SHP77 treated with DMSO at 0.1 percent for 48 hours (cell line): ENCODE measurements around the gene ZNF322.
A peak's percentile ranks its signal among the peaks of the same experiment; 100 is the strongest.
"Not testable (repeated sequence)": the region's sequence is repeated elsewhere in the genome, so short reads cannot be mapped to it uniquely, and the experiment has no call there.

Experiments used
- DNase-seq: peaks from one replicate; lab custom pipeline; 2025; lab: John Stamatoyannopoulos, UW

The ZNF322 gene, protein sequence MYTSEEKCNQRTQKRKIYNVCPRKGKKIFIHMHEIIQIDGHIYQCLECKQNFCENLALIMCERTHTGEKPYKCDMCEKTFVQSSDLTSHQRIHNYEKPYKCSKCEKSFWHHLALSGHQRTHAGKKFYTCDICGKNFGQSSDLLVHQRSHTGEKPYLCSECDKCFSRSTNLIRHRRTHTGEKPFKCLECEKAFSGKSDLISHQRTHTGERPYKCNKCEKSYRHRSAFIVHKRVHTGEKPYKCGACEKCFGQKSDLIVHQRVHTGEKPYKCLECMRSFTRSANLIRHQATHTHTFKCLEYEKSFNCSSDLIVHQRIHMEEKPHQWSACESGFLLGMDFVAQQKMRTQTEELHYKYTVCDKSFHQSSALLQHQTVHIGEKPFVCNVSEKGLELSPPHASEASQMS

DNA sequence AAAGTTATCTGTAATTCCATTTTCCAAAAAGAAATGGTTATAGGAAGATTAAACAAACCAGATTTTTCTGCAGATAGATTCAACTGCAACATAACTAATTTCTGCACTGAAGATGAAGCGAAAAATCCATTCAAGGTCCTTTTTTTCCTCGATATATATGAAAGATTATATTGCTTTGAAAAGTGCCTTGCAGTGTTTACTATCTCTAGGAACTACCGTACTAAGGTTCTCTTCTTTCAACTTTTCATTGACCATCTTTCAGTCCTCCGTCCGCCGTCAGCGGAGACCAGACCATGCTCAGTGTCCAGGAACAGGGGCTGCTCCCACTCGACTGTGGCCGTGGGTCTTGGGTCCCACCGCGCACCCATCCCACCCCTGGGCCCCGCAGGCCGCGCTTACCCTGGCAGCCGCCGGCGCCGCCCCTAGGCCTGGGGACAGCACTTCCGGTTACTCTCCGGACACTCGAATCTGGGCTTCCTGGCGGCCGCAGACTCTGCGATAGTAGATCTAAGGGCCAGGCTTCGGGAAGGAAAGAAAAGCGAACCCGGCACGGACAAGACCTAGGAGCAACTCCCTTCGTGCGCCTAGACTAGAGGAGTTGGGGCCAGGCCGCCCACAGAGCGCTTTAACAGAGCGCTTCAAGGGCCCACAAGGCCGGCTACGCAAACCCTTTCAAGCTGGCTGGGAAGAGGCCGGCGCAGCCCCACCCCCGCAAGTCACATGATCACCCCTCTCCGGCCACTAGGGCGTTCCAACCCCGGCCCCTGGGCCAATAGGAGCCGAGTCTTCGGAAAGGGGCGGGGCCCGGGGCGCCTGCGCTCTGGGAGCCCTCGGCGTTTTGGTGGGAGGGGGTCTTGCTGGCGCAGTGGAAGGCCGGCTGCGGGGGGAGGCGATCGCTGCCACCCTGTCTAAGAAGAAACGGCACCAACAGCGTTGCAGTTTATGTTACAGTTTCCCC is at the start of gene ZNF322:
TSS of gene ZNF322 (minus strand) at position 705 of the 958 bp plus-strand sequence. CDS start 21,193 bp downstream, outside the sequence.
- peak; percentile 91 for DNase-seq

DNA sequence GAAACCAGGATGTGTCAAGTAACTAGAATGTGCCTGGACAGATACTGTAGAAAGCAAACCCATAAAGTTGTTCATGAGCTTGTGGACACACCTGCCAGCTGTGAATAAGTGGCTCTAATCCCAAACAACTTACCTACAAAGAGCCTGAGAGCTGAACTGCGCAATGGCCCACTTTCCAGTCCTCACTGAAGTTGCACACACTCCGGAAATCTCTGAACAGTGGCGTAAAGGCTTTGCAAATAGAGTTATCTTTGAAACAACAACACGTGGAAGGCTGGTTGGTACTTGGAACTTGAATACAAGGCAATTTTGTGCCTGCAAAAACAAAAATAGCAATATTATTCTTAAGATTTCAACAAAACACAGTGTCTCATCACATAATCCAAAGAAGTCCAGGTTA is 46.2 kb upstream of the ZNF322 start:
- not testable (repeated sequence) for DNase-seq

DNA sequence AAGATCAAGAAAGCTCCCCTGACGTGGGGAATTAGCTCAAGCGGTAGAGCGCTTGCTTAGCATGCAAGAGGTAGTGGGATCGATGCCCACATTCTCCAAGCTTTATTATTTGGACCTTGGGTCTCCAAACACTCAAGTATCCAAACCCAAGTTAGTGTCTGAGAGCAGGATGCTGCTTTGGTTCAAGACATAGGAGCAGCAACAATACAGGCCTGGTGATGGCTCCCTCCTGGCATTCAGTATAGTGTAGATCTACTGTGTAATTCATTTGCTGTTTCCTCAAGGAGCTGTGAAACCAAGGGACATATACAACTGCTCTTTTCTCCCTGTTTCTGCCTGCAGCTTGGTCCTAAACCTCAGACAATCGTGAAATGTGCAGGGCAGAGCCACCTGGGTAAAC is 45.8 kb upstream of the ZNF322 start:
- DNase-seq: not testable (repeated sequence)

DNA sequence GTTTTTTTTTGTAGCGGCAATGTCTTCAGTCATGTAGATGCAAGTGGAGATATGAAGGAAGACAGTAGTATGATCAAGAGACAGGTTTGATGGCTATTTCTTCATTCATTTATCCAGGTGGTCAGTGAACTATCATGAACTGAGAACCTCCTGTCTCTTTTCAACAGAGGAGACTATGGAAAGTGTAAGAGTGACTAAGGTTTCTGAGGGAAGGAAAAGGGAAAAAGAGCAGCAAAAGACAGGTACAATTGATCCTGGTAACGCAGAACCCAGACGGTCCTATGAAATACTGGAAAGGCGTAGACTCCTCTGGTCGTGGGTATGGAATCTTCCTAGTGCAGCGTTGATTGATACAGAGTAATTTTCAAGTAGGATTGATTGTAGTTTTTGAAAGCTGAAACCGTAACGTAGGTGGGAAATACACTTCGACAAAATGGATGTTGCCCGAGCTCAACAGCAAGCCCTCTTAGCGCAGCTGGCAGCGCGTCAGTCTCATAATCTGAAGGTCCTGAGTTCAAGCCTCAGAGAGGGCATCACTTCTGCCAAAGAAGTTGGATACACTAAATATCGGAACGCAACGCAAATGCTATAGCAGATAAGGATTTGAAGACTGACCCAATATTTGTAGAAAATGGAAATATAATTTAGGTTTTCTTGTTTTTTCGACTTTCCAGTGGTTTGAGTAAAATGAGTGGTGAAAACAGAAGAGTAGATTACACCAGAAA is 41.6 kb upstream of the ZNF322 start:
- not testable (repeated sequence) for DNase-seq

DNA sequence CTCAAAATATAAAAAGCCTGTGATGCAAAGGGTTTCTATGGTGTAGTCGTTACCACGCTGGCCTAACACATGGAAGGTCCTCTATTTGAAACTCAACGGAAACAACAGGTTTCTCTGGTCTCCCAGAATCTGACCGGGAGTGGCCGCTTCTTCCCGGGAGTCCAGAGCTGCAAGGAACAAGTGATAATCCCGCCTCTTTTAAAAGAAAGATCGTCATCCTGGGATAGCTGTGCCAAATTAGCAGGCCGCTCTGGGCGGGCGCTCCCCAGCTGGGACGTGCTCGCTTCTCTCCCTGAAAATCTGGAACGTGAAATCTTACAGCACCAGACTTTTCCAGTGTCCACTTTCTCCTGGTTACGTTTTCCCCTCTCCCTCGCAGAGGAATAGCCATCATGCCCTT is 38.0 kb upstream of the ZNF322 start:
- DNase-seq: not testable (repeated sequence)

DNA sequence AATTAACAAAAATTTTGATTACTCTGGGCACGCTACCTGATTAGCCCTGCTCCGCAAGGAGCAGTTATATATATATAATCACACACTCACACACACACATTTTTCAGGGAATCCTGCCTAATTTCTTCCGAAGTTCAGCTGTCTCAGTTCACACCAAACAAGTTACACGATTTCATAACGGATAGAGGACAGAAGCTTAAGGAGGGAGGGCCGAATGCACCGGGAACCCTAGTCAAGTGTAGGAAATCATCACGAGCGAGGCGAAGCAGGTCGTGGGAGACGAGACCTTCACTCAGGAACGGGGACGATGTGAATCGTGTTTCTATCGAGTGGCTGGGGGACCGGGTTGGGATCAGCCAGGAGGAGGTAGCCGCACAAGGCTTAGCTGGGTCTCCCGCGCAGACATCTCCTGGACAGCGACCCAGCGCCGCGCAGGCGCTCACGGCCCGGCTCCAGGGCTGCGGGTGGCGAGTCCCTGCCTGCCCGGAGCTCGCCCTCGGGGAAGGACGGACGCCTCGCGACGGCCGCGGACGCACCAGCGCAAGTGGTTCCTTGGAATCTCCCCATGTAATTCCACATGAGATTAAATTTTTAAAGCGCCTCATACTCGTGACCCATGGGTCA is 29.9 kb upstream of the ZNF322 start:
- DNase-seq: not testable (repeated sequence)

DNA sequence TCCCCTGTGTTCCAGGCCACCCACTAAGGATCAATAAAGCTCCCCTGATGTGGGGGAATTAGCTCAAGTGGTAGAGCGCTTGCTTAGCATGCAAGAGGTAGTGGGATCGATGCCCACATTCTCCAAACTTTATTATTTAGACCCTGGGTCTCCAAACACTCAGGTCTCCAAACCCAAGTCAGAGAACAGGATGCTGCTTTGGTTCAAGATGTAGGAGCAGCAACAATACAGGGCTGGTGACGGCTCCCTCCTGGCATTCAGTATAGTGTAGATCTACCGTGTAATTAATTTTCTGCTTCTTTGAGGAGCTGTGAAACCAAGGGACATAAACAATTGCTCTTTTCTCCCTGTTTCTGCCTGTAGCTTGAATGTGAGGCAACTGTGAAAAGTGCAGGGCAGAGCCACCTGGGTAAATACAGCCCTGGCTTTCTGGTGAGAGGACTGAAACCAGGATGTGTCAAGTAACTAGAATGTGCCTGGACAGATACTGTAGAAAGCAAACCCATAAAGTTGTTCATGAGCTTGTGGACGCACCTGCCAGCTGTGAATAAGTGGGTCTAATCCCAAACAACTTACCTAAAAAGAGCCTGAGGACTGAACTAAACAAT is 23.0 kb upstream of the ZNF322 start:
- DNase-seq: not testable (repeated sequence)

DNA sequence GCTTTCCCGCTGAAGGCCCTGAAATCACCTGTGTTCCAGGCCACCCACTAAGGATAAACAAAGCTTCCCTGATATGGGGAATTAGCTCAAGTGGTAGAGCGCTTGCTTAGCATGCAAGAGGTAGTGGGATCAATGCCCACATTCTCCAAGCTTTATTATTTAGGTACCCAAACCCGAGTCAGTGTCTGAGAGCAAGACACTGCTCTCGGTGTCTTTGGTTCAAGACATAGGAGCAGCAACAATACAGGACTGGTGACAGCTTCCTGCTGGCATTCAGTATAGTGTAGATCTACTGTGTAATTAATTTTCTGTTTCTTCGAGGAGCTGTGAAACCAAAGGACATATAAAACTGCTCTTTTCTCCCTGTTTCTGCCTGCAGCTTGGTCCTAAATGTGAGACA is 13.7 kb upstream of the ZNF322 start:
- DNase-seq: not testable (repeated sequence)

DNA sequence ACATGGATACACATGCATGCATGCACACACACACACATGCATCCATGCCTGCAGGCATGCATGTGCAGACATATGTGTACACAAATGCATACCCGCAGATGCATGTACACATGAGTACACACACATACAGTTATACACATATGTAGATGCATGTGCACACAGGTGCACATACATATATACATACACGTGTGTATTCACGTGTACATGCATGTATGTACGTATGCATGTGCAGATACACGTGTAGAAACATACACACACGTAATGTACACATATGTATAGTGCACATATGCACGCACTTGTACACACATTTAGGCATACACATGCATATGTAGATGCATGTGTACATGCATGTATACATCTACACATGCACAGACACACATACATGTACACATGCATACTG is 11.0 kb upstream of the ZNF322 start:
- not testable (repeated sequence) for DNase-seq

DNA sequence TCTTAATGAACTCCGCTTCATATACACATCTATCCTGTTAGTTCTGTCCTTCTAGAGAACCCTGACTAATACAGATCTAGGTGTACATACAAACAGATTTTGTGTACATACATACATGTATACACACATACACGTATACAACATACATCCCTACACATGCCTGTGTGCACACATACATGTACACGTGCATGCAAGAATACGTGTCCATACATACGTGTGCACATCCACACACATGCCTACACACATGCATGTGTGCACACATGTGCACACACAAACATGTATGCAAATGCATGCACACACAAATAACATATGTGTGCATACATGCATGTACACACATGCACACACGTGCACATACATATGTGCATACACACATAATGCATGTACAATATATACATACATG is 10.5 kb upstream of the ZNF322 start:
- DNase-seq: not testable (repeated sequence)

DNA sequence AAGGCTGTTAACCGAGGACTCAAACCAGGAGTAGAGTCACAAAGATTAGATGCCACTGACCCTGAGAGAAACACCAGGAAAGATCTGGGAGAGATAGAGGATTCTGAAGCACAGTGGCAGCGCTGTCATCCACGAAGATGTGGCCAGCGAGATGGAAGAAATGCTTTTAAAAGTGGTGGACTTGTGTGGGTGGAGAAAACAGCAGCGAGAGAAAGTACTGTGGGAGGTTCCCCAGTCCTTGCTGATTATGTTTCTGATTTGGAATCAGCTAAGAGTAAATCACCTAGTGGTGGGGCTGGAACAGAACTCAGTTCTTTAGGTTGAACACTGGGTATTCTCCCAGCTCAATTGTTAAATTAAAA is 435 bp upstream of the ZNF322 start:
- DNase-seq: no peak

DNA sequence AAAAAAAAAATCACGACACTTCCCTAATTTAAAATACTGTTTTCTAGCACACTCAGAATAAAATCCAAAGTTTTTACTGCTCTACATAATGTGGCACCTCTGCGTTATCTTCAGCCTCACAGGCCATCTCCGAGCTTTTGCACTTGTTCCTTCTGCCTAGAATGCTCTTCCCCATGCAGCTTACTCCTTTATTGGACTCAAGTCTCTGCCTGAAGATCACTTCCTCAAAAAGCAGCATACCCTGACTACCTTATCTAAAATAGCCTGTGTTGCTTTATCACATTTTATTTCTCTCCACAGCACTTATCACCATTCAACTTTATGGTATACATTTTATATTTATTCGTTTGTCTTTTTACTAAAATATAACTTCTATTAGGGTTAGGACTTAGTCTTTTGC is 2.3 kb downstream of the ZNF322 start:
- no peak for DNase-seq

DNA sequence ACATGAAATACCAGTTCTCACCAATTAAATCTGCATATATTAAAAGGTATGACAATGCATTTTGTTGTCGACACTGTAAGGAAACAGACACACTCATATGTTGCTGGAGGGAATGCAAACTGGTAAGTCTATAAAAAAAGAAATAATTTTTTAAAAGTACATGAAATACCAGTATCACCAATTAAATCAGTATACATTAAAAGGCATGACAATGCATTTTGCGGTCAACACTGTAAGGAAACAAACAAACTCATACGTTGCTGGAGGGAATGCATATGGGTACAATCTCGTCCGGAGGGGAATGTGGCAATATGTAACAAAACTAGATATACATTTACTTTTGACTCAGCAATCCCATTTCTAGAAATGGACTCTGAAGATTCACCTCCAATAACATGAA is 6.5 kb downstream of the ZNF322 start:
- DNase-seq: no peak

DNA sequence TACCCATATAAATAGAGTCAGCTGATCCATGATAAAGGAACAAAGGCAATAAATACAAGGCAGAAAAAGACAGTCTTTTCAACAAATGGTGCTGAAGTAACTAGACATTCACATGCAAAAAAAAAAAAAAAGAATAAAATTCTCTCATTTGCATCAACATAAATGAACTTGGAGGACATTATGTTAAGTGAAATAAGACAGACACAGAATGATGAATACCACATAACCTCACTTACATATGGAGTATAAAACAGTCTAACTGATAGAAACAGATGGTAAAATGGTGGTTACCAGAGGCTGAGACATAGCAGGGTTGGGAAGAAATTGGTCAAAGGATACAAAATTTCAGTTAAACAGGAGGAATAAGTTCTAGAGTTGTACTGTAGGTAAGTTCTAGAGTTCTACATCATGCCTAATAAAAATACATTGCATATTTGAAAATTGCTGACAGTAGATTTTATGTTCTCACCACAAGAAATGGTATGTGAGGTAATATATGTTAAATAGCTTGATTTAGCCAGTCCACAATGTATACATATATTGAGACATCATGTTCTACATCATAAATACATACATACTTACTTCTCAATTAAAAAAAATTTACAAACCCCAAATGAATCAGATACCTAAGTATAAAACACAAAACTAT is 8.3 kb downstream of the ZNF322 start:
- DNase-seq: no peak

DNA sequence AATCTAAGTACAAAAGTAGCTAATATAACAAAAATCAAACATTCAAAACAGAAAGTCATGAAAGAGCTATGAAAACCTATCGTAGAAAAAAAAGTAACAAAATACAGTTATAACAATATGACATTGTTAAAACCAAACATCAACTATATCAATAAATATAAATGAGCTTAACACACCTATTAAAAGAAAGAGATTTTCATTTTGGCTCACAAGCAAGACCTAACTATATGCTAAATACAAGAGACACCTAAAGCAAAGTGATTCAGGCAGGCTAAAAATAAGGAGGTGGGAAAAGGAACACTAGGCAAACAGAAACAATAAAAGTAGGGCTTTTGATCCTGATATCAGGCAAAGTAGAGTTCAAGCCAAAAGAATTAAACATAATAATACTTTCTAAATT is 13.5 kb downstream of the ZNF322 start:
- DNase-seq: no peak

DNA sequence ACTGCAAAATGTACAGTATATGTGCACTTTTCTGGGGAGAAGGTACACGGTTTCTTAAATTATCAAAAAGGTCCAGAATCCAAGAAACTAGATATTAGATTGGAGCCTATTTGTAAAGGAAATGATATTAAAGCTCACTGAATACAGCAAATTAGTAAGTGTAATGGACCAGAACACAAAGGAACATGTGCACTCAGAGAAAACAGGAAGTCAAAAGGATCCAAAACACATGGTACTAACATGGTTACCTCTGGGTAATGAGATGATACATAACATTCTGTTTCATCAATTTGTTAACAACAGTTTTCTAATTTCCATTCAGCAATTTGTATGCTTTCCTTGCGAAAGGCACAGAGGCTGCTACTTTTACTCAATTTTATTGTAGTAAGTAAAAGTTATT is 18.7 kb downstream of the ZNF322 start:
- DNase-seq: no peak

DNA sequence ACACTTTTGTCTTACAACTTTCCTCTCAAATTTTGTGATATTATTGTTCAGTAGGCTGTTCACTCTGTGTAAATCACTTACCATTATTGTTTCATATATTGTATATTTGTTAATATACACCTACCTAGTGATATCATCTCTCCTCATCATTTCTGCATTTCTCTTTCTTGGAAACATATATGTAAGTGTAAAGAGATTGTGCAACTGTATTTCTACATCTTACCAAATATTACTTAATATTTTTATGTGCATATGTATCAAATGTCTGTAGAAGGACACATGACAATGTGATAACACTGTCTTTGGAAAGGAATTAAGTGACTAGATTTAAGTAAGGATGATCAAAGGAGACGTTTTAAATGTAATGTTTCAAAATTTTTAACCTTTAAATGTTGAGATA is 30.2 kb downstream of the ZNF322 start:
- no peak for DNase-seq

DNA sequence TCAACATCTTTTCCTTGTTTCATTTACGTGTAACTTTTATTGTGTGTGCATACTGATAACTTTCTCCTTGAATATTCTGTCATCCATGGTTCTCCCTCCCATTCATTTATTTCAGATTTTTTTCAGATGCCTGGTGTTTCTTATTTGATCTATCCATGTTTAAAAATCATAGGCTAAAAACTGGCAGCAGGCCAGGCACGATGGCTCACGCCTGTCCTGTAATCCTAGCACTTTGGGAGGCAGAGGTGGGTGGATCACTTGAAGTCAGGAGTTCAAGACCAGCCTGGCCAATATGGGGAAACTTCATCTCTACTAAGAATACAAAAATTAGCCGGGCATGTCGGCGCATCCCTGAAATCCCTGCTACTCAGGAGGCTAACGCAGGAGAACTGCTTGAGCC is 31.7 kb downstream of the ZNF322 start:
- DNase-seq: no peak

DNA sequence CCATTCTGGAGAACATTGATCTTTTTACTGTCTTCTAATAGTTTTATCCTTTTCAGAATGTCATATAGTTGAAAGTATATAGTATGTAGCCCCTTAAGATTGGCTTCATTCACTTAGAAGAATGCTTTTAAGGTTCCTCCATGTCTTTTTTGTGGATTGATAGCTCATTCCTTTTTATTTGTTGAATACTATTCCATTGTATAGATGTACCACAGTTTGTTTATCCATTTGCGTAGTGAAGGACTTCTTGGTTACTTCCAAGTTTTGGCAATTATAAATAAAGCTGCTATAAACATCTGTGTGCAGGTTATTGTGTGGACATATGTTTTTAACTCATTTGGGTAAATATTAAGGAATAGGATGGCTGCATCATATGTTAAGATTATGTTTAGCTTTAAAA is 35.0 kb downstream of the ZNF322 start:
- DNase-seq: no peak

DNA sequence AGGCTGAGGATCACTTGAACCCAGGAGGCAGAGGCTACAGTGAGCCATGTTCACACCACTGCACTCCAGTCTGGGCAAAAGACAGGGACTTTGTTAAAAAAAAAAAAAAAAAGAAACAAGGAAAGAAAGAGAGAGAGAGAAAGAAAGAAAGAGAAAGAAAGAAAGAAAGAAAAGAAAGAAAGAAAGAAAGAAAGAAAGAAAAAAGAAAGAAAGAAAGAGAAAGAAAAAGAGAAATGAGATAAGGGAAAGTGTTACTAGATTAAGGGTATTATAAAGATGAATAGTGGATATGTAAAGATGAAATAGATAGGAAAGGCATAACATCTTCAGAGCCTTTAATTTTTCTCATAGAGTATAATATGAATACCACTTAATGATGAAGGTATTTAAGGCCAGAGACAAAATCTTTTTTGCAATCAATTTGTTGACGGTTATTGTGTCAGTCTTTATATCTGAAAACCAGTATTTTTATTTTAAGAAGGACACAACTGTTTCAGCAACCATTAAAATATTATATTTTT is 36.1 kb downstream of the ZNF322 start:
- no peak for DNase-seq
